GM19468 (cell line): ENCODE results near the gene ST3GAL4.

Source experiments
- ATAC-seq: cut with Tn5 transposase; IDR thresholded peaks from one replicate; pipeline ENCODE4 v1.9.1; 2021; ENCODE audit warnings: mild to moderate bottlenecking, moderate library complexity, moderate number of reproducible peaks; ENCODE audit not compliant: unreplicated experiment; ENCODE audit errors: extremely low read depth

Gene ST3GAL4

GRCh38 chr11:126433989-126434949, 78.8 kb downstream of the ST3GAL4 start:
- ATAC-seq, result no peak

- no peak for ATAC-seq
Observed at GRCh38 chr11:126434950-126435335, 79.5 kb downstream of the ST3GAL4 start.

- ATAC-seq, result no peak
Observed at GRCh38 chr11:126436209-126436755, 80.8 kb downstream of the ST3GAL4 start.

- ATAC-seq, result no peak
Observed at GRCh38 chr11:126437731-126438130, 82.2 kb downstream of the ST3GAL4 start.

GRCh38 chr11:126438272-126438671, 82.8 kb downstream of the ST3GAL4 start:
- no peak for ATAC-seq

GRCh38 chr11:126438691-126439090, 83.2 kb downstream of the ST3GAL4 start:
- no peak for ATAC-seq

- no peak for ATAC-seq
Observed at GRCh38 chr11:126440276-126440675, 84.8 kb downstream of the ST3GAL4 start.

- ATAC-seq, result no peak
Observed at GRCh38 chr11:126440792-126441514, 85.5 kb downstream of the ST3GAL4 start.

- no peak for ATAC-seq
Observed at GRCh38 chr11:126443120-126443519, 87.6 kb downstream of the ST3GAL4 start.

GRCh38 chr11:126444072-126444471, 88.6 kb downstream of the ST3GAL4 start:
- ATAC-seq, result no peak

GRCh38 chr11:126446581-126446980, 91.1 kb downstream of the ST3GAL4 start:
- ATAC-seq, result no peak

- ATAC-seq, result no peak
Observed at GRCh38 chr11:126450198-126450597, 94.7 kb downstream of the ST3GAL4 start.

- ATAC-seq, result no peak
Observed at GRCh38 chr11:126450806-126451205, 95.3 kb downstream of the ST3GAL4 start.

- ATAC-seq, result no peak
Observed at GRCh38 chr11:126451211-126451802, 95.8 kb downstream of the ST3GAL4 start.

- ATAC-seq, result no peak
Observed at GRCh38 chr11:126452241-126453101, 97.0 kb downstream of the ST3GAL4 start.

- no peak for ATAC-seq
Observed at GRCh38 chr11:126456089-126456488, 100.6 kb downstream of the ST3GAL4 start.

- no peak for ATAC-seq
Observed at GRCh38 chr11:126456783-126457542, 101.5 kb downstream of the ST3GAL4 start.

GRCh38 chr11:126457817-126458216, 102.3 kb downstream of the ST3GAL4 start:
- no peak for ATAC-seq

- no peak for ATAC-seq
Observed at GRCh38 chr11:126459691-126460281, 104.3 kb downstream of the ST3GAL4 start.
